GM12872 (cell line): ENCODE measurements around the gene GPR183.

Source experiments
- CTCF ChIP-seq: IDR thresholded peaks from 3 replicates; pipeline ENCODE4 v1.5.1; 2011; ENCODE audit warnings: low read depth, mild to moderate bottlenecking, low read length, moderate library complexity; ENCODE audit not compliant: insufficient read depth

GPR183 gene

GRCh38 chr13:99258210-99258860 is 48.9 kb downstream of the GPR183 start, which contains the start of gene GPR18:
TSS of gene GPR18 (minus strand) at chr13:99258379. CDS start at chr13:99255872, 2,507 bp downstream.
- TF ChIP-seq CTCF, result no peak

GRCh38 chr13:99257291-99257690 is 49.9 kb downstream of the GPR183 start:
- no peak for TF ChIP-seq CTCF

GRCh38 chr13:99256709-99257108 is 50.5 kb downstream of the GPR183 start:
- TF ChIP-seq CTCF, result no peak

- no peak for TF ChIP-seq CTCF
Measured at GRCh38 chr13:99256283-99256682, 50.9 kb downstream of the GPR183 start.

GRCh38 chr13:99255271-99255670 is 51.9 kb downstream of the GPR183 start:
- TF ChIP-seq CTCF, result no peak

GRCh38 chr13:99254830-99255229 is 52.4 kb downstream of the GPR183 start:
- no peak for TF ChIP-seq CTCF

GRCh38 chr13:99251921-99252320 is 55.3 kb downstream of the GPR183 start:
- no peak for TF ChIP-seq CTCF
